ENCODE measurements around the gene AKT2. TPM values are rescaled to one million over a fixed set of nuclear protein-coding genes. Genes with fewer than 3 reads are reported as not detected.

The AKT2 gene
- polyA plus RNA-seq, 2 of the 4 experiments (the other 2 are of a cell fraction) = 136 to 159 TPM

DNA sequence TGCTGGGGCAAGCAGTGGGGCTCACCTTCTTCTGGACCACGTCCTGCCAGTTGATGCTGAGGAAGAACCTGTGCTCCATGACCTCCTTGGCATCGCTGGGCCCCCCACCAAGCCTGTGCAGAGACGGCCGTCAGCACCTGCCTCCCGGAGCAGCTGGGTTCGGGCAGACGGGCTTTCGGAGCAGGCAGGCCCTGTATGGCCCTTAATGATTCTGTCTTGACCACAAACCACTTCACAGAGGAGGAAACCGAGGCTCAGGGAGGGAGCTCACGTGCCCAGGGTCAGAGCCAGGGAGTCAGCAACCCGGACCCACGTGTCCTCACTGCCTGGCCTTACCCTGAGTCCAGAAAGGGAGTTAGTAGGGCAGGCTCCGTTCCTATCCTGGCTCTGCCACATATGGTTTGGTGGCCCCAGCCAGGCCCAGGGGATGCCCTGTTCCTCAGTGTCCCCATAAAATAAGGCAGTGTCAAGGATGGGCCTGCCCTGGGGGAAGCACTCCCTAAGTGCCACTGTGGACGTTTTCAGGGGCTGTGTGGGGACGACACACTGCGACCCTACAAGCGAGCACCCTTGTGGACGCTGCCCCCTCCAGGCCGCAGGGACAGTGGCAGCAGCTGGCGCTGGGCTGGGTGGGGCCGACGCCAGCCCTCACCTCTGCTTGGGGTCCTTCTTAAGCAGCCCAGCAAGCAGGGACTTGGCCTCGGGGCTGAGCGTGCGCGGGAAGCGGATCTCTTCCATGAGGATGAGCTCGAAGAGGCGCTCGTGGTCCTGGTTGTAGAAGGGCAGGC is 49.7 kb downstream of the AKT2 start:
- H3K4me1 ChIP-seq = peaks cover 20% of the 10 kb centered on the region
- TF ChIP-seq CTCF (IDR thresholded peaks at IDR 0.05) = peak; percentile 29; the same call in 2 of the 3 replicates
- no peak for TF ChIP-seq BHLHE40 (IDR thresholded peaks at IDR 0.05; ENCODE audit: low read depth, low read length)
- CTCF ChIA-PET = interaction anchor here (0.6 to 5.4 kb wide), 16 partner anchors 8 to 685 kb away, joined by 3 to 36 read pairs (median 4); no protein-coding TSS in a partner anchor
- DNase-seq (ENCODE audit: low read depth in 1 of 2, low spot score in 1 of 2) (no peak), FAIRE-seq (no peak), ATAC-seq (peak; percentile 26 to 52; a peak in 3 of 6 replicates)
- no peak overlapping the region for H3K27ac ChIP-seq
- POLR2A ChIA-PET = no interaction called here
- no peak overlapping the region for H3K4me3 ChIP-seq
- H3K4me2 ChIP-seq = no peak overlapping the region
- H3K9me3 ChIP-seq = no peaks in the 10 kb centered on the region
- WGBS (ENCODE audit: missing lambda C conversion rate) = 91% methylated on average over 30 of the region's 30 CpGs

- ATAC-seq (no peak), FAIRE-seq (no peak), DNase-seq (ENCODE audit: low read depth in 1 of 2, low spot score in 1 of 2) (no peak)
- ChIA-PET POLR2A (no interaction called here), CTCF (interaction anchor here (0.6 to 5.4 kb wide), 11 partner anchors 8 to 683 kb away, joined by 3 to 36 read pairs (median 6); no protein-coding TSS in a partner anchor)
- 84% methylated on average over 20 of the region's 22 CpGs for WGBS (ENCODE audit: missing lambda C conversion rate)
- Histone ChIP-seq H3K4me1 (peaks cover 27% of the 10 kb centered on the region), H3K27ac (no peak overlapping the region), H3K9me3 (no peaks in the 10 kb centered on the region), H3K4me2 (no peak overlapping the region), H3K4me3 (no peak overlapping the region)
- no peak for TF ChIP-seq REST (IDR thresholded peaks at IDR 0.05)
- no peak for TF ChIP-seq RCOR1 (IDR thresholded peaks at IDR 0.05; ENCODE audit: low read depth, low read length)
- TF ChIP-seq BHLHE40 (IDR thresholded peaks at IDR 0.05; ENCODE audit: low read depth, low read length) = no peak
- TF ChIP-seq GATA3 (IDR thresholded peaks at IDR 0.05; ENCODE audit: borderline replicate concordance) = no peak
- TF ChIP-seq KDM5A (IDR thresholded peaks at IDR 0.05) = no peak
- no peak for TF ChIP-seq EHMT2 (IDR thresholded peaks at IDR 0.05; ENCODE audit: low read depth)
- TF ChIP-seq, protein P1, sequence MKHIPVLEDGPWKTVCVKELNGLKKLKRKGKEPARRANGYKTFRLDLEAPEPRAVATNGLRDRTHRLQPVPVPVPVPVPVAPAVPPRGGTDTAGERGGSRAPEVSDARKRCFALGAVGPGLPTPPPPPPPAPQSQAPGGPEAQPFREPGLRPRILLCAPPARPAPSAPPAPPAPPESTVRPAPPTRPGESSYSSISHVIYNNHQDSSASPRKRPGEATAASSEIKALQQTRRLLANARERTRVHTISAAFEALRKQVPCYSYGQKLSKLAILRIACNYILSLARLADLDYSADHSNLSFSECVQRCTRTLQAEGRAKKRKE (CRISPR knock-in tag; IDR thresholded peaks at IDR 0.05; ENCODE audit: low read depth) = no peak
- TF ChIP-seq FOSB (CRISPR knock-in tag; IDR thresholded peaks at IDR 0.05) = no peak
- TF ChIP-seq EHF (CRISPR knock-in tag; IDR thresholded peaks at IDR 0.05) = no peak
- TF ChIP-seq EP300 (IDR thresholded peaks at IDR 0.05) = no peak
- TF ChIP-seq NPAS2 (CRISPR knock-in tag; IDR thresholded peaks at IDR 0.05; ENCODE audit: borderline replicate concordance) = no peak
- TF ChIP-seq ZSCAN20 (CRISPR knock-in tag; IDR thresholded peaks at IDR 0.05) = no peak
These were observed 50.5 kb downstream of the AKT2 start for GRCh38 chr19:40234429-40235237.
